NCI-H2196 (cell line): ENCODE results near the gene CEP112.
"Not testable (repeated sequence)": the region's sequence is repeated elsewhere in the genome, so short reads cannot be mapped to it uniquely, and the experiment has no call there.

Experiments used
- DNase-seq: peaks from one replicate; lab custom pipeline; 2025; ENCODE audit not compliant: unreplicated experiment; lab: John Stamatoyannopoulos, UW

CEP112 gene

DNA sequence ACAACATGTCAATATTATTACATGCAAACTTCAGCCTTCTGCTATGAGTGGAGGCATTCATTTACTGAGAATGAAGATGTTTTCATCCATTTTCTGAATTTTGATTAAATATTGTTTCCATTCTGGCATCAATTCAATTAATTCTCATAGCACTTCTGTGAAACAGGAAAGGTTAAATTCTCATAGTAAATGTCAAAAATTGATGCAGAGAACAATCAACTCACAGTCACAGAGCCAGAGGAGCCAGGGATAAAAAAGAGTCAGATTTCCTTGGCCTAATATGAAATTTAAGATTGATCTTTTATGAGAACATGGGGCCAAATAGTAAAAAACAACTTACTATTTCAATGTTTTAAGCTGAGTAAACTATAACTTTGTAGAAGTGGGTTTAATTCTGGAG, 446.7 kb downstream of the CEP112 start:
- no peak for DNase-seq

GRCh38 chr17:65743308-65743655, 448.7 kb downstream of the CEP112 start:
- no peak for DNase-seq

- DNase-seq: peak; percentile 23
Observed at GRCh38 chr17:65742403-65743307, 449.3 kb downstream of the CEP112 start.

DNA sequence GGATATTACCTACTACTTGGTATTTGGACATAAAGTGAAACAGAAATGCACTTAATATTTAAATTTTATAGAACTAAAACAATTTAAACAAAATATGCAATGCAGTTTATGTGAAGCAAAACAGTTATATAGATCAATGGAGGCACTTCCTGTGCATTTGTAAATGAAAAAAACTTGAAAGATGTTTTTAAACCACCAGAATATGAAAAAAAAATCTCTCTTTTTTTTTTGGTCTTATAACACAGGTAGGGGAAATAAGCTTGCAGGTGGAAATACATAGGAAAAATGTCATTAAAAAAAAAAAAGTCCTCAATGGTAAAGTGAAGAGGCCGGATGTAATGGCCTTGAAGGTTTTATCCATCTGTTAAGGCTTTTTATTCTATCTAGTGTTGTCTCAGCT, 450.2 kb downstream of the CEP112 start:
- DNase-seq: no peak

DNA sequence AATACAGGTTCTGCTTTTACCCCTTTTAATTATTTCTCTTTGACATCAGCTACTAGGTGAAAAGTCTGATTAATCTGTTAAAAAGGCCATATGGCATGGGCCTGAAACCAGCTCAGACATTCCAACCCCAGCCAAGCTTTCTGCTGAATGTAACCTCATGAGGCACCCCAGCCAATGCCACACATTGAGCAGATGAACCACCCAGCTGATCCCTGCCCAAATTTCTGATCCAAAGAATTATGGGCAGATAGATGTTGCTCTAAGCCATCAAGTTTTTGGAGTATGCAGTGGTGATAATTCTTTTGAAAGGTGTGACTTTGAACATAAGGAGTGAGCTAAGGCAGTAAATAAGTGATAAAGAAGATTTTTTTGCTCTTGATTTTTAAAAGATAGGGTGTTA, 452.9 kb downstream of the CEP112 start:
- no peak for DNase-seq

DNA sequence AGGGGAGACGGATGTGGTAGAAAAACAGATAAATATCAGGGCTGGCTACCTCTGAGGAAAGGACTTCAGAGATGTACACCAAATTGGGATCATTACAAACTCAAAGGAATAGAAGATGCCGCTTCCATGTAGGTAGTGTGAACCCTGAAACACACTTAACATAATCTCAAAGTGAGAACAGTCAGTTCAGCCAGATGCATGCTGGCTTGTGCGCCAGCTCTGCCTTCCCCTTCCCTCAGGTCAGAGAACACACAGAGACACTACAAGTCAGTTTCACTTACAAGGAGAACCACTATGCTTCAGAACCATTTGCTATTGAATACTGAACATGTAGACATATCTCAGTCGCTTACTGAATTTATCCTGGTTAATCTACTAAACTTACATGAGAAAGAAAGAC, 454.5 kb downstream of the CEP112 start:
- no peak for DNase-seq

- DNase-seq: no peak
Observed at GRCh38 chr17:65733314-65733713, 458.6 kb downstream of the CEP112 start.

DNA sequence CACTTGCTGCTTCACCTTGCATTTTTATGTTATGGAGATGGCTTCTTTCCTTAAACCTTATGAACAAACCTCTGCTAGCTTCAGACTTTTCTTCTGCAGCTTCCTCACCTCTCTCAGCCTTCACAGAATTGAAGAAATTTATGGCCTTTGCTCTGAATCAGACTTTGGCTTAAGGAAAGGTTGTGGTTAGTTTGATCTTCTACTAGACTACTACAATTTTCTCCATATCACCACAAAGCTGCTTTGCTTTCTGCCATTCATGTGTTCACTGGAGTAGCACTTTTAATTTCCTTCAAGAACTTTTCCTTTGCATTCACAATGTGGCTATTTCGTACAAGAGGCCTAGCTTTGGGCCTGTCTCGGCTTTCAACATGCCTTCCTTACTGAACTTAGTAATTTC, 459.3 kb downstream of the CEP112 start:
- DNase-seq: not testable (repeated sequence)

GRCh38 chr17:65730711-65731169, 461.2 kb downstream of the CEP112 start:
- DNase-seq: no peak

- no peak for DNase-seq
Observed at GRCh38 chr17:65729207-65729606, 462.7 kb downstream of the CEP112 start.

- no peak for DNase-seq
Observed at GRCh38 chr17:65727832-65728231, 464.1 kb downstream of the CEP112 start.

DNA sequence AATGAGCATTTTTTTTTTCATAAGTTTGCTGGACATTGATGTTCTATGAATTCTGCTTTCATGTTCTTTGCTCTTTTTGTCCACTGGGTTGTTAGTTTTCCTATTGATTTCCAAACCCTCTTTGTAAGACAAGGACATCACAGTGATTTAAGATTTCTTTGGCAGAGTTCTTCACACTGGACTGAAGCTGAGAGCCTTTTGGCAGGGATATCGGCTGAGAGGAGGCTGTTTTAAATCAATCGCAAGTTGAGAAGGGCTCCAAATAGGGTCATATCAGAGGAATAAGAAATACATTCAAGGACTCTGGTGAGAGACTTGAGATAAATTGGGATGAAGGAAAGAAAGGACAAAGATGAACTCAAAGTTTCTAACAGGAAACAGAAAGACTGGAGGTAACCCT, 464.7 kb downstream of the CEP112 start:
- DNase-seq: no peak

GRCh38 chr17:65723431-65724151, 468.3 kb downstream of the CEP112 start:
- DNase-seq: peak; percentile 13

GRCh38 chr17:65718601-65719000, 473.3 kb downstream of the CEP112 start:
- DNase-seq: no peak

DNA sequence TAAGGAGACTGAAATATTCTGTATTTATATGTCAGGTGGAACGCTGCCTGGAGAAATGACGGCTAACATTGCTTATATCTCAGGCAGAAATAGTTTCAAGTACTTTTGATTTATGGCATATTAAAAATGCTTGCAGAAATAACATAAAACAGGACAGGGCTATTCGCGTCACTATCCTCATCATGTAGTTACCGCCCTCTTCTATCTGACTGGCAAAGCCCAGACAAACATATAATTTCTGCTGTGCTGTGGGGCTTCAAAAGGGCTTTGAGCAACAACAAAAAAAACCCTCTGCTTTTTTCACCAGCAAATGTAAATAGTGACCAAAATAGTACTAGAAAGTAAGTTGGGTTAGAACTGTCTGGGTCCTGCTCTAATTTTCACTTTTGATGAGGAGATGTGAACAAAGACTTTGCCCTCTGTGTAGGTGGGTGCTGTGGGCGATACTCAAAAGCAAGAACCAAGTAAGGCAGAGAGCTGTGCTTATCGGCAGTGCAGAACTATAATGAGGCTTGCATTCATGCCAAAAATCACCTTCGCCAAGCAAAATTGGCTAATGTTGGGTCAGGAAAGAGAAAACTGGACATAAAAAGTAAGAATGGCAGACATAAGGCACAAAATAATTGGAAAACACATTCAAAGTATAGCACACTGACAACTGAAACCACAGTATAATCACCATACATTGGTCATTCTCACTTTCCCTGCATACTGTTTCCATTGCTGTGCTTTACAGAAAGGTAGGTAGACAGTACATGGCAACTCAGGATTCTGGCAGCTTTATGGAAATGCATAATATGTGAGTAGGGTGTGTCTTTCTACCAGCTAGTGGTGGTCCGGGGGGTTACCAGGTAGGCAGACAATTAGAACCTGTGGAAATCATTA, 479.3 kb downstream of the CEP112 start:
- DNase-seq: no peak

DNA sequence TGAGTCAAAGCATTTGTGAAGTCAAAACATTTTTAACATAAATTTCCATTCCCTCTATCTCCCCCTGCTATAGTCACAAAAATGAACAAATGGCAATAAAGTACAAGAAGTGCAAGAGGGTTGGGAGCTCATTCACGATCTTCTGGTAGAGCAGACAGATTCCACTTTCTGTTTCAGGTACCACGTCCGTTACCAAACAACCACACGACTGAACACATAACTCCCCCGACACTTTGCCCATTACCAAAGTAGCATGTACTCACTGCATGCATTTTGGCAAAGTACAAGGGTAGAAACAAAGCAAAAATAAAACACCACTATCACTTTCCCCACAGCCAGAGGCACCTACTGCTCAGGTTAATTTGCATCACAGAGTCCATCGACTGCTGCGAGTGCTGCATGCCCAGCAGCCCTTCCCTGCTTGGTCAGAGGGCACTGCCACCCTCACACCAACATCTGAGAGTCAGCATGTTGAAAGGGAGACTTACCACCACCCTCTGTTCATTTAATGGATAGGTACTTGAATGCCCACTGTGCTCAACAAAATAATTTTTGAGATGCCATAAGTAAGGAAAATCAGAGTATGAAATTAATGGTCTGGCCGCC, 480.2 kb downstream of the CEP112 start:
- DNase-seq: no peak

DNA sequence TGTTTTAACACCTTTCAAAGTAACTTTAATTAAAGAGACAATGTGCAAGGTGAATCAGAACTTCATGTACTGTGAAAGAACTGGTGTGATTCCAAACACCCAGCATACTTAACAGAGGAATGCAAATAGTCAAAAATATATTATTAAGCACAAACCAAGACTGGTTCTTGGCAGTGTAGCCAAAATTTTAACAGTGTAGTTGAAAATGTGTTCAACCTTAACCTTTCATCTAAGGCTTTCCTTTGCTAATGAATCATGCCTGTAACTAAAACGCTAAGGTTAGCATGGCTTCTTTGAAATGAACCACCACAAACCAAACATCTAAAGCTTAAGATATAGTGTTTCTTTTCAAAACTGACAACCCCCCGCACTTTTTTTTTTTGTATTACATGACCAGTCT, 484.2 kb downstream of the CEP112 start:
- DNase-seq: no peak

- no peak for DNase-seq
Observed at GRCh38 chr17:65704731-65705130, 487.2 kb downstream of the CEP112 start.

DNA sequence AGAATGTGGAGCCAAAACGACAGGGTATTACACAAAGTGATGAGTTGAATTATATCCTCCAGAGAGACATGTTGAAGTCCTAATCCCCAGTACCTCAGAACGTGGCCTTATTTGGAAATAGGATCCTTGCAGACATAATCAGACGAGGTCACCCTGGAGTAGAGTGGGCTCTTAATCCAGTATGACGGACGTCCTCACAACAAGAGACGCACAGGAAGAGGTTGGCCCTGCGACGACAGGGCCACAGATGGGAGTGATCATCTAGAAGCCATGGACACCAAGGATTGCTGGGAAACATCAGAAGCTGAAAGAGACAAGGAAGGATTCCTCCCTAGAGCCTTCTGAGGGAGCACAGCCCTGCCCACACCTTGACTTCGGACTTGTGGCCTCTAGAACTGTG, 488.0 kb downstream of the CEP112 start:
- DNase-seq: no peak

DNA sequence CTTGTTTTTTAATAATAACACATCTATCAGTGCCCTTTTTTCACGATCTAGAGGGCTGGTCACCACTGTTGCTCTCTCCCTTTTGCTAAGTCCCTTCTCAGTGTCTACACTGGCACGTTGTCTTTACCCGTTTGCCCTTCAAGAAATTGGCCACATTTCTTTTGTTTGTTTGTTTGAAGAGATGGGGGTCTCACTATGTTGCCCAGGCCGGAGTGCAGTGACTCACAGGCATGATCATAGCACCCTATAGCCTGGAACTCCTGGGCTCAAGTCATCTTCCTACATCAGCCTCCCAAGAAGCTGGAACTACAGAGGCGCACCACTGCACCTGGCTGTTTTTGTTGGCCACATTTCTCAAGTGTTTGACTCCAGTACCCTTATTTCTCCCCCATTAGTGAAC, 492.5 kb downstream of the CEP112 start:
- DNase-seq: no peak
